GM19328 (cell line): ENCODE data around the gene AFDN.

Source experiments
- ATAC-seq: cut with Tn5 transposase; IDR thresholded peaks from one replicate; pipeline ENCODE4 v1.9.1; 2021; ENCODE audit warnings: mild to moderate bottlenecking, moderate library complexity; ENCODE audit not compliant: unreplicated experiment

AFDN gene

GRCh38 chr6:167870321-167870720 lies 43.6 kb downstream of the AFDN start:
- ATAC-seq = no peak

DNA sequence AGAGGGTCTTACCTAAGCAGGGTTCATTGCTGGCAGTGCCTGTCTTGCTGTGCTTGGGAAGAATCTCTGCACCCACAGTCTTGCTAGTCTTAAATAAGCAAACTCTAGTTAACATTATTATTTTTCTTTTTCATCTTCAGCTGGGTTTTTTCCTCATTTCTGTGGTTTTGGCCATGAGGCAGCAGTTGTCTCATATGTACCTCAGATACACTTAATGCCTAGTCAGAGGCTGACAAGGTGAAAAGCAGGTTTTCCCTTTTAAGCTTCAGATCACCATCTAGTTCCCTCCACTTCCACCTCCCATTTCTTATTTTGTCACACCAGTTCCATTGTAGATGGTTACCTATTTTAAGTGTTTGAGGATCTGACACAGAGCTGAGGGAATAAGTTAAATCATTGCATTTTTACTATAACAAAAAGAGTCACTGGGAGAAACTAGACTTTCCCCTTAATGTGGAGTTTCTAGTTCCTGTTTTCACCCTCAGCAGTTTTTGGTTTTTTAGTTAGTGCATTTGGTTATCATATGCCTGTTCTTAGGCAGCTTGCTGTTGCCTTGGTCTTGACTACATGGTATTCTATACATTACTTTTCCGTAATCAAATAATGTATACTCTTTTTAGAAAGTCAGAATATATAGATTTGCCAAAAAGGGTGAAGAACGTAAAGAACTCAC lies 46.0 kb downstream of the AFDN start:
- ATAC-seq = no peak

DNA sequence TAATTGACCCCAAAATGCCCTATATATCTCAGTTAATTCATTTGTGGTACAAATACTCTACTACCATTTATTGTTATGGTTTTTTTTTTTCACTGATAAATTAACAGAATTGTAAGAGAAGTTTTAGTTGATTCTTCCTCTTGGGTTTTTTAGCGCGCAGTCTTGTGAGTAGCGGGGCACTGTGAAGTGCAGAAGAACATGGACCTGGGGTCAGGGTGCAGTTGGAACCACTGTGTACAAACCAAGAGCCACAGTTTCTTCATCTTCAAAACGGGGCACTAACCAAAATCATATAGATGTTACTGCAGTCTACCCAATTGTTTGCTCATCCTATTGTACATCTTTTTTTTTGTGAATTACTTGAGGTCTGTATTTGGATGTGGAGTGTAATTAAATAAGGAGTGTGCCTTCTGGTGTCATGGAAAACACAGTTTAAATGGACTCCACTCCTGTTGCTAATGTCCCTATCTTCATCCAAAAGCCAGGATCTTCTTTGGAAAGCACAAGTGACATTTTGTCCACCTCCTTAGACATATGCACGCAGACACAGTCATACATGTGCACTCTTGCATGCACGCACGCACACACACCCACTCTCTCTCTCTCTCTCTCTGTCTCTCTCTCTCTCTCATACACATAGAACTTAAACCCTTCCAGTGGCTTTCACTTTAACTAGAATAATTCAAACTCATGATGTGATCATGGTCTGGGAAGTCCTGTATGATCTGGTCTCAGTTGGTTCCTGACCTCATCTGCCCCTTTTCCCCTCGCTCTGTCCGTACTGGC lies 51.5 kb downstream of the AFDN start:
- ATAC-seq = no peak

GRCh38 chr6:167879612-167880011 lies 52.9 kb downstream of the AFDN start:
- no peak for ATAC-seq

DNA sequence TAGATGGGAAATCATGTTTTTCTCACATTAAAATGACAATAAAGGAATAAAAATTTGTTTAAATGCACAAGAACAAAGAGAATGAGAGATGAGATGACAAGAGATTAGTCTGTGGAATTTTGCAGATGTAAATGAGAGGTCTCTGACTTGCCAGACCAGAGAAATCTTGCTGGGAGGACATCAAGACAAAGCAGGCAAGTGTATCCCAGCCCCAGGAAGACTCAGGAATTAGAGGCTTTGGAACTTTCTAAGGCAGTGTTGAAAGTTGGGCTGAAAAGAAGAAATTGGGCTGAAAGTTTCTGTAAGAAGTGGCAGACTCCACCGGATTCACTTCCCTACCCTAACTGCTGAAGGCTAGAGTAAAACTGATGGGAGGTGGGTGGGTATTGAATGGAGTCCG lies 54.6 kb downstream of the AFDN start:
- no peak for ATAC-seq

DNA sequence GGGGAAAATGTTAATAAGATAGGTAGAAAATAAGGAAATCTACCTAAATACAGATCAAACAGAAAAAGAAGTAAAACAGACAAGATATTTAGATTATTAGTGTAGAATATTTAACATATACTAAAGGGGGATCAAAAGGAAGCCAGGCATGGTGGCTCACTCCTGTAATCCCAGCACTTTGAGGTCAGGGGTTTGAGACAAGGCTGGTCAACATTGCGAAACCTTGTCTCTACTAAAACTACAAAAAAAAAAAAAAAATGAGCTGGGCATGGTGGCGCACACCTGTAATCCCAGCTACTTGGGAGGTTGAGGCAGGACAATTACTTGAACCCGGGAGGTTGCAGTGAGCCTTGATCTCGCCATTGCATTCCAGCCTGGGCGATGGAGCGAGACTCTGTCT lies 55.5 kb downstream of the AFDN start:
- no peak for ATAC-seq

GRCh38 chr6:167888098-167888497 lies 61.4 kb downstream of the AFDN start:
- ATAC-seq = no peak

- ATAC-seq = no peak
Measured at GRCh38 chr6:167892835-167893815, 66.4 kb downstream of the AFDN start.

- no peak for ATAC-seq
Measured at GRCh38 chr6:167894965-167895364, 68.3 kb downstream of the AFDN start.

DNA sequence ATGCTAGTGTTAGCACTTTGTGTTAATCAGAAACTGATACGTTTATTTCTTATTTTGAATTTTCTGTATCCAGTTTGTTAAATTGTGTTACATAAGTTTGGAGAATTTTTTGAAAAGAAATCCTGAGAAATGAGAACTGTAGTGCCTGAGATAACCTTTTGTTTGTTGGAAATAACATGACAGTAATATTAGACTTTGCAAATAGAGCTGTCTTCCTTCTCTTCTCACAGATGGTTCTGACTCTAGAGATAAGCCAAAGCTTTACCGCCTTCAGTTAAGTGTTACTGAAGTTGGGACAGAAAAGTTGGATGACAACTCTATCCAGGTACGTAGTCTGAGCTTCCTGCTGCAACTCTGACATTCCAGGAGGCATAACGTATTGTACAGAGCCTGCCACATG lies 69.9 kb downstream of the AFDN start:
- ATAC-seq = no peak

- ATAC-seq = no peak
Measured at GRCh38 chr6:167898673-167899311, 72.1 kb downstream of the AFDN start.

DNA sequence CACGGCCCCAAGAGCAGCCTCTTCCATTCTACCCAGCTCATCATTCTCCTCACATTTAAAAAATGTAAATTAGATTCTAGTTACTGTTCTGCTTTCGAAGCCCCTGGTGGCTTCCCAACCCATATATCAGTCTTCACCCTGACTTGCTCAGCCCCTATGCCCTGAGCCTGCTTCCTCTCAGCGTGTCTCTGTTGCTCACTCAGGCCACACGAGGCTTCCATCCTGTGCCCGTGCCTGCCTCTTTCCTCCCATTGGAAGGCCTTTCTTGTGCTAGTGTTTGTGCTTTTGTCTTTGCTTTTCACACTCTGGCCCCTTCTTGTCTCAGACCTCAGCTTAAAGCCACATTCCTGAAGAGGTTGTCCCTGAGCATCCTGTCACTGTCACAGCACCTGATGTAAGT lies 78.1 kb downstream of the AFDN start:
- ATAC-seq = no peak

GRCh38 chr6:167906899-167907298 lies 80.2 kb downstream of the AFDN start:
- no peak for ATAC-seq

- ATAC-seq = no peak
Measured at GRCh38 chr6:167907837-167908681, 81.3 kb downstream of the AFDN start.

DNA sequence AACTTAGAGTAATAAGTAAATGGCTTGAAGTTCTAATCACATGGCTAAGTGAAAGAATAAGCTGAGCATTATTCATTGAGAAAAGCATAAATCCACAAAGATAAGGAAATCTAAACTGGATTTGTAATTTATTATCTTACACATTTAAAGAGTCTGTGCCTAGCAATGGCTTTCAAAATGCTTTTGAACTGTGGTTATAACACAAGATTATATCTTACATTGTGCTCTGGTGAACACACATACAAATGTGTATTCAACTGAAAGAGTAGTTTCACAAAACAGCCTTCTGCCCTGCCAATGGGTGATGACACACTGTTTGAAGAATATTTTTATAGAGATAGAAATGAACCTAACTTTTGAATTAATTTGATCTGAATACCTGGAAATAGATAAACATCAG lies 83.3 kb downstream of the AFDN start:
- ATAC-seq = no peak

DNA sequence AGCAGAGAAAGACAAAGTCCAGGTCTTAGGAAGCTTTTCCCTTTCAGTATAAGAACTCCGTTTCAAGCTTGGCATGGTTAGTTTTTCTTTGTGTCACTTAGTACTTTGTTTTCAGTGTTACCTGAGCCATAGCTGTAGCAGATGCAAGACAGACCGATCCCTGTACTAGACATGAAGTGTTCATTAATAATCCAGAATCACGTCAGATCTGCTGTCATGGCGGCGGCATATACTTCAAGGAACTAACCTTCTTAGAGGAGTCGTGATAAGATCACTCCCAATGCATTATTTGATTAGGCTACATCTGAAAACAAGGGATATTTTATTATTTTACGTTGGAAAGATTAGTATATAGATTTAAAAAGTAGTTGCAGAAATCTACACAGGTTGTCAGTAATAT lies 83.9 kb downstream of the AFDN start:
- ATAC-seq = no peak

GRCh38 chr6:167912494-167912893 lies 85.8 kb downstream of the AFDN start:
- no peak for ATAC-seq

- ATAC-seq = no peak
Measured at GRCh38 chr6:167913699-167914098, 87.0 kb downstream of the AFDN start.

- ATAC-seq = no peak
Measured at GRCh38 chr6:167915139-167915538, 88.4 kb downstream of the AFDN start.

DNA sequence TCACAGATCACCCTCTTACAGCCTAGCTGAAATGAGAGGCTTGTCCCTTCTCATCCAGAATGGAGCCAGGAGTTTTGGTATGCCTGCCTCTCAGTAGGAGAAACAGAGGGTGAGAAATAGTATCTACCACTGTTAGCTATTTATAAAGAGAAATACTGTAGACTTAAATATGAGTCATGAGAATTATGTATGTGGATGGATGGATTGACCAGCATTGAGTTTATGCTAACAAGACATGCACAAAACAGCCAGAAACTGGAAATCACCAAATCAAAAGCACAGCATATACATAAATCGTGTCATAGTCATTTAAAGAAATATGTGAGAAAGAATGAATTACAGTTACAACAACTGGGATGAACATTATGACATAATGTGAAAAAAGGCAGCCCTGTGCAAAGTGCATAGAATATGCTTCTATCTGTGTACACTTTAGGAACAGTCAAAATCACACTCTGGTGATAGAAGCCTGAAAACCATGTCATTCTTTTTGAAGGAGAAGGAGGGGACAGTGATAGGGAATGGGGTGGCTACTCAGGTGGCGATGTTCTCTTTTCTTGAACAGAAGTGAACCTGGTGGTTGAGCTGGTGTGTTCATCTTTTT lies 90.9 kb downstream of the AFDN start:
- ATAC-seq = no peak
